ENCODE measurements around the gene EEF1AKMT3.
A peak's percentile ranks its signal among the peaks of the same experiment; 100 is the strongest.

Gene EEF1AKMT3

GRCh38 chr12:57772429-57773322, at the start of gene EEF1AKMT3:
TSS of gene EEF1AKMT3 (plus strand) at chr12:57772614. CDS start at chr12:57772725, 111 bp downstream.
- DNase-seq, result peak; percentile 76

GRCh38 chr12:57722716-57723629, 49.4 kb upstream of the EEF1AKMT3 start:
- DNase-seq, result no peak

GRCh38 chr12:57723630-57723962, 48.8 kb upstream of the EEF1AKMT3 start:
- DNase-seq, result no peak

GRCh38 chr12:57724003-57724935, 48.1 kb upstream of the EEF1AKMT3 start:
- no peak for DNase-seq

GRCh38 chr12:57724936-57725740, 47.3 kb upstream of the EEF1AKMT3 start:
- DNase-seq, result no peak

GRCh38 chr12:57725851-57726150, 46.6 kb upstream of the EEF1AKMT3 start:
- DNase-seq, result no peak

- DNase-seq, result peak; percentile 83
These were observed 46.1 kb upstream of the EEF1AKMT3 start for GRCh38 chr12:57726151-57726883.

GRCh38 chr12:57726884-57727757, 45.3 kb upstream of the EEF1AKMT3 start:
- DNase-seq, result no peak

- DNase-seq, result no peak
These were observed 44.5 kb upstream of the EEF1AKMT3 start for GRCh38 chr12:57727758-57728395.

GRCh38 chr12:57729321-57729844, 43.0 kb upstream of the EEF1AKMT3 start:
- no peak for DNase-seq

GRCh38 chr12:57730336-57731067, 41.9 kb upstream of the EEF1AKMT3 start:
- no peak for DNase-seq

- DNase-seq, result no peak
These were observed 40.9 kb upstream of the EEF1AKMT3 start for GRCh38 chr12:57731411-57732080.

GRCh38 chr12:57732270-57732669, 40.1 kb upstream of the EEF1AKMT3 start:
- no peak for DNase-seq

GRCh38 chr12:57732726-57733593, 39.5 kb upstream of the EEF1AKMT3 start:
- DNase-seq, result no peak

GRCh38 chr12:57733928-57734327, 38.5 kb upstream of the EEF1AKMT3 start:
- DNase-seq, result peak; percentile 12

- no peak for DNase-seq
These were observed 37.8 kb upstream of the EEF1AKMT3 start for GRCh38 chr12:57734591-57734990.
